Measurements from ENCODE around the gene TMEM201.

The TMEM201 gene

DNA sequence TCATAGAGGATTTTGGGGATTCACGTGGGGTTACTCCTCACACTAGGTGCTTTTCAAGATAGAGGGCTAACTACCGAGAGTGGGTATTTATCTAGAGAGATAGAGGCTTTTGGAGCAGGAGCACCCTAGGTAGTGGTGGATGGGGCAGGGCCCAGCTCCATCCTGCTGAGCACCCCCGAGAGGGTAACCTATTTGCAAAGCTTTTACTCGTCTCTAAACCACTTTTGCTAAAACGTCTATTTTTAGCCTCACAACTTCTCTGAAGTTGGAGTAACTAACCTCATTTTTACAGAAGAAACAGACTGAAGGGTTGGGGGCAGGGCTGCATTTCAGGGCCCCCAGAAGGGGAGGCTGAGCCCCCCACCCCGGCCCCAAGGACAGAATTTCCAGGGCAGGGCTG, 50.5 kb downstream of the TMEM201 start:
- H3K4me3 ChIP-seq (ENCODE audit: insufficient read depth, low read length, poor library complexity, severe bottlenecking), result no peak overlapping the region
- H3K27ac ChIP-seq (ENCODE audit: low read depth, low read length), result no peak overlapping the region
- H3K9ac ChIP-seq (ENCODE audit: low read length), result no peak overlapping the region
- H4K20me1 ChIP-seq (ENCODE audit: low read depth, low read length), result no peaks in the 10 kb centered on the region
- no peaks in the 10 kb centered on the region for H3K79me2 ChIP-seq (ENCODE audit: insufficient read depth, low read length)
- no peaks in the 10 kb centered on the region for H3K9me2 ChIP-seq (replicated peaks; ENCODE audit: insufficient read depth, low read length)
- no peaks in the 10 kb centered on the region for H3K36me3 ChIP-seq (ENCODE audit: low read length)
- no peak overlapping the region for H3K4me2 ChIP-seq (ENCODE audit: low read depth, low read length, poor library complexity, severe bottlenecking)
- H3K27me3 ChIP-seq (ENCODE audit: low read length), result no peaks in the 10 kb centered on the region
- H3K9me3 ChIP-seq (ENCODE audit: insufficient read depth, low read length), result no peaks in the 10 kb centered on the region
- H2AFZ ChIP-seq (ENCODE audit: low read depth, low read length, severe bottlenecking), result no peak overlapping the region
- H3F3A ChIP-seq (ENCODE audit: insufficient read depth), result no peaks in the 10 kb centered on the region
- TF ChIP-seq, protein P1, sequence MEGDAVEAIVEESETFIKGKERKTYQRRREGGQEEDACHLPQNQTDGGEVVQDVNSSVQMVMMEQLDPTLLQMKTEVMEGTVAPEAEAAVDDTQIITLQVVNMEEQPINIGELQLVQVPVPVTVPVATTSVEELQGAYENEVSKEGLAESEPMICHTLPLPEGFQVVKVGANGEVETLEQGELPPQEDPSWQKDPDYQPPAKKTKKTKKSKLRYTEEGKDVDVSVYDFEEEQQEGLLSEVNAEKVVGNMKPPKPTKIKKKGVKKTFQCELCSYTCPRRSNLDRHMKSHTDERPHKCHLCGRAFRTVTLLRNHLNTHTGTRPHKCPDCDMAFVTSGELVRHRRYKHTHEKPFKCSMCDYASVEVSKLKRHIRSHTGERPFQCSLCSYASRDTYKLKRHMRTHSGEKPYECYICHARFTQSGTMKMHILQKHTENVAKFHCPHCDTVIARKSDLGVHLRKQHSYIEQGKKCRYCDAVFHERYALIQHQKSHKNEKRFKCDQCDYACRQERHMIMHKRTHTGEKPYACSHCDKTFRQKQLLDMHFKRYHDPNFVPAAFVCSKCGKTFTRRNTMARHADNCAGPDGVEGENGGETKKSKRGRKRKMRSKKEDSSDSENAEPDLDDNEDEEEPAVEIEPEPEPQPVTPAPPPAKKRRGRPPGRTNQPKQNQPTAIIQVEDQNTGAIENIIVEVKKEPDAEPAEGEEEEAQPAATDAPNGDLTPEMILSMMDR (IDR thresholded peaks at IDR 0.05; ENCODE audit: insufficient read depth, low read length, poor library complexity, severe bottlenecking), result no peak
- no peak for TF ChIP-seq EZH2phosphoT487 (conservative IDR thresholded peaks at IDR 0.05; ENCODE audit: low read length)

DNA sequence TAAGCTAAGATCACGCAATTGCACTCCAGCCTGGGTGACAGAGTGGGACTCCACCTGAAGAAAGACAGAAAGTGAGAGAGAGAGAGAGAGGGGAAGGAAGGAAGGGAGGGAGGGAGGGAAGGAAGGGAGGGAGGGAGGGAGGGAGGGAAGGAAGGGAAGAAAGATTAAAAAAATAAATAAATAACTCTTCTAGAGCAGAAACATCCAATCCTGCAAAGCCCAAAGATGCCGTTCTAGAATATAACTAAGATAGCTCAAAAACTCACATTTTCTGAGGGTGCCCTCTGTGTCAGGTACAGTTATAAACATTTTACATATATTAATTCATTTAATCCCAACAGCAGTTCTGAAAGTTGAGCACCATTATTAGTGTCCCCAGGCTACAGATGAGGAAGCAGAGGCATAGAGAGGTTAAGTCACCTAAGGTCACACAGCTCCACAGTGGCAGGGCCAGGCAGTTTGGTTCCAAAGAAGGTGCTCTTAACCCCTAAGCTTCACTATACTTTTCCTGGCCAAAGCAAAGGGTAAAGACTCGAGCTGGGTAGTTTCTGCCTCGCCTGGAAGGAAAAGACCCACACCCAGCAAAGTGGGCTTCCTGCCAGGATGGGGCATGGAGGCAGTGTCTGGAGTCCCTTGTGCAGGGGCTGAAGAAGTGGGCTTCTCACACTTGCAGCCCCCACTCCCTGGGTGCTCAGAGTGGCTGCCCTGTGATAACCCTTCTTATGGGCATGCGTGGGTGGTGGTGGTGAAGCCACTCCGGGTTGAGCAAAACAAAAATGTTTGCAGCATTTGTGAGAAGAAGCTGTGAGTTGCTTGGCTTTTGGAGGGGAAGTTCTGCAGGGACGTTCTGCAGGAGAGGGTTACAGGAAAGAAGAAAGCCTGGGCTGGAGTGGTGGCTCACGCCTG, 54.9 kb downstream of the TMEM201 start:
- H3F3A ChIP-seq (ENCODE audit: insufficient read depth), result no peaks in the 10 kb centered on the region
- H2AFZ ChIP-seq (ENCODE audit: low read depth, low read length, severe bottlenecking), result no peak overlapping the region
- H3K79me2 ChIP-seq (ENCODE audit: insufficient read depth, low read length), result no peaks in the 10 kb centered on the region
- no peak overlapping the region for H3K4me2 ChIP-seq (ENCODE audit: low read depth, low read length, poor library complexity, severe bottlenecking)
- H3K27ac ChIP-seq (ENCODE audit: low read depth, low read length), result no peak overlapping the region
- no peaks in the 10 kb centered on the region for H4K20me1 ChIP-seq (ENCODE audit: low read depth, low read length)
- H3K9me2 ChIP-seq (replicated peaks; ENCODE audit: insufficient read depth, low read length), result no peaks in the 10 kb centered on the region
- H3K27me3 ChIP-seq (ENCODE audit: low read length), result no peaks in the 10 kb centered on the region
- no peak overlapping the region for H3K4me3 ChIP-seq (ENCODE audit: insufficient read depth, low read length, poor library complexity, severe bottlenecking)
- H3K9me3 ChIP-seq (ENCODE audit: insufficient read depth, low read length), result no peaks in the 10 kb centered on the region
- no peaks in the 10 kb centered on the region for H3K36me3 ChIP-seq (ENCODE audit: low read length)
- no peak overlapping the region for H3K9ac ChIP-seq (ENCODE audit: low read length)
- TF ChIP-seq, protein P1 (IDR thresholded peaks at IDR 0.05; ENCODE audit: insufficient read depth, low read length, poor library complexity, severe bottlenecking), result no peak
- no peak for TF ChIP-seq EZH2phosphoT487 (conservative IDR thresholded peaks at IDR 0.05; ENCODE audit: low read length)

DNA sequence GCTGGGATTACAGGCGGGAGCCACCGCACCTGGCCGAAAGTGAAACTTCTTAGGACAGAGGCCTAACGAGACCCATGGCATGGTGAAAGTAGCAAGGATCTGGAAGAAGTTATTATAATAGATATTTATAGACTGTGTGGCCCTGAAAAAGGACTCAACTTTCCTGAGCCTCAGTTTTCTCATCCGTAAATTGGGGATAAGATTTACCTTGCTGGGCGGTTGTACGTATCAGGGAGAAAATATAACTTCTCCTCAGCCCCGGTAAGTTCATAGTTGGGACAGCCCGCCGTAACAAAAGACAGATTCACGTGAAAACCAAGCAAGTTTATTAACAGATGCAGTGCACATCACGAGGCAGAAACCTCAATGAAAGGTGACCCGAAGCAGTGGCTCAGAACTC, 57.3 kb downstream of the TMEM201 start:
- H4K20me1 ChIP-seq (ENCODE audit: low read depth, low read length), result no peaks in the 10 kb centered on the region
- H3K27ac ChIP-seq (ENCODE audit: low read depth, low read length), result no peak overlapping the region
- no peaks in the 10 kb centered on the region for H3K9me2 ChIP-seq (replicated peaks; ENCODE audit: insufficient read depth, low read length)
- H3K4me3 ChIP-seq (ENCODE audit: insufficient read depth, low read length, poor library complexity, severe bottlenecking), result no peak overlapping the region
- no peak overlapping the region for H3K9ac ChIP-seq (ENCODE audit: low read length)
- no peak overlapping the region for H3K4me2 ChIP-seq (ENCODE audit: low read depth, low read length, poor library complexity, severe bottlenecking)
- TF ChIP-seq, protein P1 (IDR thresholded peaks at IDR 0.05; ENCODE audit: insufficient read depth, low read length, poor library complexity, severe bottlenecking), result no peak
- TF ChIP-seq EZH2phosphoT487 (conservative IDR thresholded peaks at IDR 0.05; ENCODE audit: low read length), result no peak
- no peaks in the 10 kb centered on the region for H3K36me3 ChIP-seq (ENCODE audit: low read length)
- no peaks in the 10 kb centered on the region for H3F3A ChIP-seq (ENCODE audit: insufficient read depth)
- H3K27me3 ChIP-seq (ENCODE audit: low read length), result no peaks in the 10 kb centered on the region
- H3K79me2 ChIP-seq (ENCODE audit: insufficient read depth, low read length), result no peaks in the 10 kb centered on the region
- H3K9me3 ChIP-seq (ENCODE audit: insufficient read depth, low read length), result no peaks in the 10 kb centered on the region
- H2AFZ ChIP-seq (ENCODE audit: low read depth, low read length, severe bottlenecking), result no peak overlapping the region
